Measurements from ENCODE around the gene SRI. TPM values are rescaled to one million over a fixed set of nuclear protein-coding genes. Genes with fewer than 3 reads are reported as not detected.
"Not testable (repeated sequence)": the region's sequence is repeated elsewhere in the genome, so short reads cannot be mapped to it uniquely, and the experiment has no call there.

SRI gene
- total RNA-seq, result 158 TPM

- DNase-seq (ENCODE audit: low spot score), result peak; percentile 84
Observed at GRCh38 chr7:88219781-88220747, at the start of gene SRI. Gene SRI (minus strand): TSS chr7:88220038. CDS start chr7:88220026, 12 bp downstream.

- no peak for DNase-seq (ENCODE audit: low spot score)
Observed at GRCh38 chr7:88269586-88269985, 49.7 kb upstream of the SRI start.

GRCh38 chr7:88268858-88269257 lies 49.0 kb upstream of the SRI start:
- no peak for DNase-seq (ENCODE audit: low spot score)

GRCh38 chr7:88268051-88268450 lies 48.2 kb upstream of the SRI start:
- DNase-seq (ENCODE audit: low spot score), result no peak

GRCh38 chr7:88267421-88267820 lies 47.6 kb upstream of the SRI start:
- no peak for DNase-seq (ENCODE audit: low spot score)

GRCh38 chr7:88264987-88265386 lies 45.1 kb upstream of the SRI start:
- not testable (repeated sequence) for DNase-seq (ENCODE audit: low spot score)

- DNase-seq (ENCODE audit: low spot score), result no peak
Observed at GRCh38 chr7:88262562-88262961, 42.7 kb upstream of the SRI start.

- no peak for DNase-seq (ENCODE audit: low spot score)
Observed at GRCh38 chr7:88260719-88261118, 40.9 kb upstream of the SRI start.

- DNase-seq (ENCODE audit: low spot score), result no peak
Observed at GRCh38 chr7:88259656-88260380, 40.0 kb upstream of the SRI start.

- not testable (repeated sequence) for DNase-seq (ENCODE audit: low spot score)
Observed at GRCh38 chr7:88258296-88258695, 38.5 kb upstream of the SRI start.

- DNase-seq (ENCODE audit: low spot score), result no peak
Observed at GRCh38 chr7:88256906-88257305, 37.1 kb upstream of the SRI start.

GRCh38 chr7:88254721-88255424 lies 35.0 kb upstream of the SRI start:
- DNase-seq (ENCODE audit: low spot score), result no peak

GRCh38 chr7:88253640-88254039 lies 33.8 kb upstream of the SRI start:
- DNase-seq (ENCODE audit: low spot score), result no peak

GRCh38 chr7:88244258-88244657 lies 24.4 kb upstream of the SRI start:
- no peak for DNase-seq (ENCODE audit: low spot score)

- no peak for DNase-seq (ENCODE audit: low spot score)
Observed at GRCh38 chr7:88243345-88243909, 23.6 kb upstream of the SRI start.

- DNase-seq (ENCODE audit: low spot score), result no peak
Observed at GRCh38 chr7:88239852-88240251, 20.0 kb upstream of the SRI start.

- no peak for DNase-seq (ENCODE audit: low spot score)
Observed at GRCh38 chr7:88233828-88234227, 14.0 kb upstream of the SRI start.

- DNase-seq (ENCODE audit: low spot score), result no peak
Observed at GRCh38 chr7:88230646-88231045, 10.8 kb upstream of the SRI start.

- DNase-seq (ENCODE audit: low spot score), result no peak
Observed at GRCh38 chr7:88229302-88229995, 9.6 kb upstream of the SRI start.

GRCh38 chr7:88226886-88227516 lies 7.2 kb upstream of the SRI start:
- DNase-seq (ENCODE audit: low spot score), result no peak

- no peak for DNase-seq (ENCODE audit: low spot score)
Observed at GRCh38 chr7:88226201-88226600, 6.4 kb upstream of the SRI start.

Data from ureter (tissue), 1 donor.